T-cell (primary cell): Measurements from ENCODE around the gene METTL2A. TPM values are rescaled to one million over a fixed set of nuclear protein-coding genes. Genes with fewer than 3 reads are reported as not detected.
"Not testable (repeated sequence)": the region's sequence is repeated elsewhere in the genome, so short reads cannot be mapped to it uniquely, and the experiment has no call there.

ENCODE experiments used
- ATAC-seq, 4 experiments: fragments of 200-7000 bp in 3 of 4; fragments of 150-1000 bp in 1 of 4; cut with Tn5 transposase; replicated peaks in 1 of 4; 1 replicate in 3 of 4; 2 replicates in 1 of 4; pipeline ENCODE4 v1.10.0; 2021; ENCODE audit warnings: moderate library complexity in 3 of 4, mild to moderate bottlenecking in 2 of 4, moderate number of reproducible peaks in 1 of 4
- CTCF ChIA-PET, 2 donors: fragments of 300-600 bp; sonication (Branson Sonifier 250); formaldehyde crosslinking; loops; one replicate each; lab custom pipeline; 2022; ENCODE audit warnings: antibody characterized with exemption in 2 of 2; lab: Charles Lee
- POLR2A ChIA-PET, 2 donors: fragments of 300-600 bp; sonication (Branson Sonifier 250); formaldehyde crosslinking; loops; one replicate each; lab custom pipeline; 2022; ENCODE audit warnings: antibody characterized with exemption in 2 of 2; lab: Charles Lee
- DNase-seq, 35 experiments: peaks; one replicate each; pipeline versions ENCODE4 v3.0.0 to v3.0.0-alpha.2; 2013 to 2023
- H3K27ac ChIP-seq: one replicate; pipeline ENCODE4 v1.5.1; 2013; ENCODE audit warnings: low read length
- H3K27me3 ChIP-seq, 2 experiments: replicated peaks in 1 of 2; 1 replicate in 1 of 2; 2 replicates in 1 of 2; pipeline versions ENCODE4 v1.6.1 to v1.7.0; 2013; ENCODE audit warnings: low read length in 1 of 2, mixed read lengths in 1 of 2; ENCODE audit not compliant: control insufficient read depth in 2 of 2, insufficient read depth in 2 of 2; ENCODE audit errors: extremely low read depth in 1 of 2
- H3K36me3 ChIP-seq, 2 donors: 1 replicate in 1 of 2; 2 replicates in 1 of 2; pipeline versions ENCODE4 v1.6.1 to v1.7.0; 2013; ENCODE audit warnings: low read length in 1 of 2; ENCODE audit not compliant: control insufficient read depth in 2 of 2, insufficient read depth in 1 of 2; ENCODE audit errors: extremely low read depth in 1 of 2
- H3K4me1 ChIP-seq, 2 experiments: 1 replicate in 1 of 2; 2 replicates in 1 of 2; pipeline versions ENCODE4 v1.6.1 to v1.7.0; 2013; ENCODE audit warnings: low read length in 2 of 2, mixed read lengths in 1 of 2; ENCODE audit not compliant: insufficient read depth in 2 of 2, control insufficient read depth in 1 of 2; ENCODE audit errors: extremely low read depth in 1 of 2
- H3K4me3 ChIP-seq, 2 donors: 1 replicate in 1 of 2; 2 replicates in 1 of 2; pipeline versions ENCODE4 v1.5.1 to v1.7.0; 2013; ENCODE audit warnings: mild to moderate bottlenecking in 2 of 2, low read length in 1 of 2, moderate library complexity in 1 of 2; ENCODE audit not compliant: control insufficient read depth in 1 of 2; ENCODE audit errors: extremely low read depth in 1 of 2
- H3K9me3 ChIP-seq: 2 replicates; pipeline ENCODE4 v1.7.0; 2013
- H3K27ac Mint-ChIP-seq, 2 donors: one replicate each; pipeline ENCODE4 v1.8.0; 2020 to 2021; ENCODE audit warnings: mild to moderate bottlenecking in 2 of 2, mixed read lengths in 2 of 2
- H3K27me3 Mint-ChIP-seq, 2 donors: one replicate each; pipeline ENCODE4 v1.8.0; 2021 to 2022; ENCODE audit warnings: mixed read lengths in 2 of 2
- H3K36me3 Mint-ChIP-seq: one replicate; pipeline ENCODE4 v1.8.0; 2021; ENCODE audit warnings: mixed read lengths
- H3K4me1 Mint-ChIP-seq, 3 donors: one replicate each; pipeline ENCODE4 v1.8.0; 2020 to 2022; ENCODE audit warnings: mixed read lengths in 3 of 3, mild to moderate bottlenecking in 1 of 3
- H3K4me3 Mint-ChIP-seq, 3 donors: one replicate each; pipeline ENCODE4 v1.8.0; 2020 to 2022; ENCODE audit warnings: mild to moderate bottlenecking in 3 of 3, mixed read lengths in 3 of 3, moderate library complexity in 3 of 3
- H3K9me3 Mint-ChIP-seq, 3 donors: one replicate each; pipeline ENCODE4 v1.8.0; 2020 to 2022; ENCODE audit warnings: mixed read lengths in 3 of 3
- WGBS: methylation state at CpG from one replicate; pipeline ENCODE4 v1.1.5; 2013; ENCODE audit warnings: missing lambda C conversion rate; ENCODE audit not compliant: insufficient coverage; 5-methylcytosine and 5-hydroxymethylcytosine counted together
- total RNA-seq, 35 experiments: library from RNA in 6 of 35; stranded (reverse) in 6 of 35; fragments of 120-200 nt in 1 of 35; gene quantifications; one replicate each; pipeline versions ENCODE4 v1.2.1 to v1.2.4 and lab custom pipeline; 2013 to 2026

Gene METTL2A
- total RNA-seq, 5 donors from 2014 or later (not counting 1 experiment from before 2014, with no cell fraction given), result 9.1 to 17.3 (median 15.3) TPM

GRCh38 chr17:62494073-62494472 is 70.4 kb downstream of the METTL2A start:
- H3K4me3 Mint-ChIP-seq, ATAC-seq, H3K27ac ChIP-seq, H3K36me3 Mint-ChIP-seq, H3K27ac Mint-ChIP-seq, CTCF ChIA-PET, DNase-seq, H3K9me3 ChIP-seq, H3K4me3 ChIP-seq, H3K27me3 Mint-ChIP-seq, H3K27me3 ChIP-seq, POLR2A ChIA-PET, H3K4me1 ChIP-seq, H3K36me3 ChIP-seq, H3K9me3 Mint-ChIP-seq: not testable (repeated sequence)
- WGBS, result no CpG with 5 or more reads among the region's 7 CpGs
- peaks cover 34 to 59% (median 53%) of the 10 kb centered on the region in 3 donors for H3K4me1 Mint-ChIP-seq

- H3K4me3 ChIP-seq, H3K9me3 Mint-ChIP-seq, H3K4me3 Mint-ChIP-seq, H3K36me3 ChIP-seq, ATAC-seq, H3K27me3 ChIP-seq, CTCF ChIA-PET, H3K27ac ChIP-seq, H3K36me3 Mint-ChIP-seq, H3K4me1 ChIP-seq, H3K27ac Mint-ChIP-seq, DNase-seq, H3K9me3 ChIP-seq, POLR2A ChIA-PET, H3K27me3 Mint-ChIP-seq: not testable (repeated sequence)
- peaks cover 23 to 49% (median 41%) of the 10 kb centered on the region in 3 donors for H3K4me1 Mint-ChIP-seq
- 95% methylated on average over 4 of the region's 4 CpGs for WGBS
These were observed 72.6 kb downstream of the METTL2A start for GRCh38 chr17:62496344-62496743.

DNA sequence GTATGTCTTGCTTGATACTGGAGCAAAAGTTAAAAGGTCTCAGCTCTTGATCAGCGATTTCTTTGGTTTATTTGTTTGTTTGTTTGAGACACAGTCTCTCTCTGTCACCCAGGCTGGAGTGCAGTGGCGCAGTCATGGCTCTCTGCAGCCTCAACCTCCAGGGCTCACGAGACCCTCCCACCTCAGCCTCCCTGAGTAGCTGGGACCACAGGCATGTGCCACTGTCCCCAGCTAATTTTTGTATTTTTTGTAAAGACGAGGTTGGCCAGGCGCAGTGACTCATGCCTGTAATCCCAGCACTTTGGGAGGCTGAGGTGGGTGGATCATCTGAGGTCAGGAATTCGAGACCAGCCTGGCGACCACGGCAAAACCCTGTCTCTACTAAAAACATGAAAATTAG is 75.1 kb downstream of the METTL2A start:
- H3K27me3 Mint-ChIP-seq, H3K4me3 ChIP-seq, H3K36me3 ChIP-seq, H3K27me3 ChIP-seq, ATAC-seq, H3K9me3 ChIP-seq, CTCF ChIA-PET, POLR2A ChIA-PET, DNase-seq, H3K9me3 Mint-ChIP-seq, H3K27ac ChIP-seq, H3K4me1 ChIP-seq, H3K36me3 Mint-ChIP-seq, H3K4me3 Mint-ChIP-seq, H3K27ac Mint-ChIP-seq: not testable (repeated sequence)
- no CpG with 5 or more reads among the region's 8 CpGs for WGBS
- peaks cover 25 to 34% (median 34%) of the 10 kb centered on the region in 3 donors for H3K4me1 Mint-ChIP-seq

Other genes with a start within 250 kb of the METTL2A start
- not detected for gene EFCAB3, start 43.3 kb upstream of the METTL2A start, total RNA-seq
- gene TLK2, start 54.9 kb downstream of the METTL2A start, total RNA-seq, result 10 to 100 TPM; 46.8 to 82.2 (median 54.7) TPM
- gene MRC2, start 203.8 kb downstream of the METTL2A start, total RNA-seq, result 1 to 10 TPM; 4.0 to 7.6 (median 5.2) TPM